Mesendoderm (in vitro differentiated cells): ENCODE data around the gene GMDS.

ENCODE experiments used
- DNase-seq: peaks from one replicate; pipeline ENCODE4 v3.0.0; 2013
- H2AK5ac ChIP-seq: 2 replicates; pipeline ENCODE4 v1.6.1; 2013; ENCODE audit warnings: low read length, inconsistent platforms
- H2BK120ac ChIP-seq: 2 replicates; pipeline ENCODE4 v1.6.1; 2013; ENCODE audit warnings: low read depth, mild to moderate bottlenecking, low read length, moderate library complexity, mixed read lengths
- H2BK15ac ChIP-seq: replicated peaks from 2 replicates; pipeline ENCODE4 v1.6.1; 2013; ENCODE audit warnings: low read depth, mild to moderate bottlenecking, moderate library complexity
- H2BK5ac ChIP-seq: 2 replicates; pipeline ENCODE4 v1.6.1; 2013; ENCODE audit warnings: low read length, inconsistent platforms
- H3K18ac ChIP-seq: 2 replicates; pipeline ENCODE4 v1.6.1; 2013; ENCODE audit warnings: mild to moderate bottlenecking, low read length, mixed read lengths
- H3K23ac ChIP-seq: one replicate; pipeline ENCODE4 v1.6.1; 2013; ENCODE audit warnings: low read length
- H3K27ac ChIP-seq: 2 replicates; pipeline ENCODE4 v1.5.1; 2013; ENCODE audit warnings: low read depth, mild to moderate bottlenecking, inconsistent platforms, low read length, moderate library complexity
- H3K27me3 ChIP-seq: 2 replicates; pipeline ENCODE4 v1.6.1; 2013; ENCODE audit warnings: low read length, control low read depth, mild to moderate bottlenecking, inconsistent platforms; ENCODE audit not compliant: insufficient read depth, poor library complexity
- H3K36me3 ChIP-seq: 2 replicates; pipeline ENCODE4 v1.6.1; 2013; ENCODE audit warnings: low read length, inconsistent platforms; ENCODE audit not compliant: control insufficient read depth, insufficient read depth
- H3K4ac ChIP-seq: one replicate; pipeline ENCODE4 v1.6.1; 2013; ENCODE audit warnings: low read depth, mild to moderate bottlenecking, low read length, moderate library complexity
- H3K4me1 ChIP-seq: 2 replicates; pipeline ENCODE4 v1.6.1; 2013; ENCODE audit warnings: low read depth, low read length, inconsistent platforms; ENCODE audit not compliant: control insufficient read depth
- H3K4me2 ChIP-seq: 2 replicates; pipeline ENCODE4 v1.6.1; 2013; ENCODE audit warnings: low read length
- H3K4me3 ChIP-seq: 2 replicates; pipeline ENCODE4 v1.5.1; 2013; ENCODE audit warnings: mild to moderate bottlenecking, low read length
- H3K56ac ChIP-seq: one replicate; pipeline ENCODE4 v1.6.1; 2013; ENCODE audit warnings: low read length
- H3K79me1 ChIP-seq: 2 replicates; pipeline ENCODE4 v1.6.1; 2013; ENCODE audit warnings: low read length, inconsistent platforms
- H3K79me2 ChIP-seq: 2 replicates; pipeline ENCODE4 v1.6.1; 2013; ENCODE audit warnings: mild to moderate bottlenecking, low read length; ENCODE audit not compliant: control insufficient read depth, insufficient read depth
- H3K9ac ChIP-seq: 2 replicates; pipeline ENCODE4 v1.6.1; 2013; ENCODE audit warnings: low read length, inconsistent platforms
- H4K5ac ChIP-seq: one replicate; pipeline ENCODE4 v1.6.1; 2013; ENCODE audit warnings: low read length
- H4K8ac ChIP-seq: one replicate; pipeline ENCODE4 v1.6.1; 2013; ENCODE audit warnings: low read depth, mild to moderate bottlenecking, control low read depth, low read length, moderate library complexity
- WGBS: extraction: QIAGEN DNeasy Blood & Tissue Kit; methylation state at CpG from one replicate; pipeline ENCODE4 v1.1.7; 2013; ENCODE audit warnings: low lambda C conversion rate, missing lambda C conversion rate; ENCODE audit not compliant: insufficient coverage; ENCODE audit errors: extremely low coverage; 5-methylcytosine and 5-hydroxymethylcytosine counted together

GMDS gene

DNA sequence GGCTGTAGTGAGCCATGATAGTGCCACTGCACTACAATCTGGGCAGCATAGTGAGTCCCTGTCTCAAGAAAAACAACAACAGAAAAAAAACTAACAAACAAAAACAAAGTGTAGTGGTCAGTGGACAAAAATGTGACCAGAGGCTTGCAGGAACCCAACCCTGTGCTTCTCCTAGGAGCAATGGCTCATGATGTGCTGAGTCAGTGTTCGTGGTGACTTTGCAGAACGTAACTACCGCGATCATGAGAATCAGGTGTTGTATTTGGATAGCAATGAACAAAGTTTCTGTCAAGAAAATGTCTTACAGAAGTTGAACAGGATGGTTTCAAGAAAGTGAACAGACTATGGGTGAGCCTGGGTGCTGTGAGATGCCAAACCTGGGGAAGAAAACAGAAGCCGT is 654.2 kb downstream of the GMDS start:
- H3K4ac ChIP-seq = no peak overlapping the region
- H3K9ac ChIP-seq = no peak overlapping the region
- H2AK5ac ChIP-seq = no peak overlapping the region
- H2BK15ac ChIP-seq = no peak overlapping the region
- H4K8ac ChIP-seq = no peak overlapping the region
- H3K27ac ChIP-seq = no peak overlapping the region
- H3K18ac ChIP-seq = no peak overlapping the region
- no peak overlapping the region for H4K5ac ChIP-seq
- DNase-seq = no peak
- H3K27me3 ChIP-seq = no peaks in the 10 kb centered on the region
- no peak overlapping the region for H3K4me2 ChIP-seq
- no peaks in the 10 kb centered on the region for H3K79me1 ChIP-seq
- no peak overlapping the region for H2BK5ac ChIP-seq
- WGBS = no CpG with 5 or more reads among the region's 5 CpGs
- H3K23ac ChIP-seq = no peak overlapping the region
- no peak overlapping the region for H3K56ac ChIP-seq
- no peak overlapping the region for H3K4me3 ChIP-seq
- H3K36me3 ChIP-seq = no peaks in the 10 kb centered on the region
- H3K79me2 ChIP-seq = no peaks in the 10 kb centered on the region
- H3K4me1 ChIP-seq = peaks cover 2% of the 10 kb centered on the region
- H2BK120ac ChIP-seq = no peak overlapping the region

GRCh38 chr6:1590580-1590979 is 654.8 kb downstream of the GMDS start:
- H2AK5ac ChIP-seq = no peak overlapping the region
- no peak overlapping the region for H2BK120ac ChIP-seq
- H2BK5ac ChIP-seq = no peak overlapping the region
- H3K56ac ChIP-seq = no peak overlapping the region
- no peak overlapping the region for H4K5ac ChIP-seq
- no peaks in the 10 kb centered on the region for H3K79me1 ChIP-seq
- H3K36me3 ChIP-seq = no peaks in the 10 kb centered on the region
- no peak overlapping the region for H3K4me2 ChIP-seq
- H3K27ac ChIP-seq = no peak overlapping the region
- H4K8ac ChIP-seq = no peak overlapping the region
- H3K18ac ChIP-seq = no peak overlapping the region
- no CpG with 5 or more reads among the region's 9 CpGs for WGBS
- no peak overlapping the region for H3K4ac ChIP-seq
- no peaks in the 10 kb centered on the region for H3K27me3 ChIP-seq
- no peak overlapping the region for H3K9ac ChIP-seq
- H3K23ac ChIP-seq = no peak overlapping the region
- no peak for DNase-seq
- no peaks in the 10 kb centered on the region for H3K4me1 ChIP-seq
- H3K4me3 ChIP-seq = no peak overlapping the region
- H3K79me2 ChIP-seq = no peaks in the 10 kb centered on the region
- H2BK15ac ChIP-seq = no peak overlapping the region

GRCh38 chr6:1589208-1589607 is 656.2 kb downstream of the GMDS start:
- no peak overlapping the region for H3K4me2 ChIP-seq
- H3K9ac ChIP-seq = no peak overlapping the region
- H2BK120ac ChIP-seq = no peak overlapping the region
- no peak overlapping the region for H2AK5ac ChIP-seq
- no peak overlapping the region for H3K27ac ChIP-seq
- no CpG with 5 or more reads among the region's 6 CpGs for WGBS
- no peak overlapping the region for H2BK5ac ChIP-seq
- no peak for DNase-seq
- H3K36me3 ChIP-seq = no peaks in the 10 kb centered on the region
- no peaks in the 10 kb centered on the region for H3K27me3 ChIP-seq
- no peak overlapping the region for H3K56ac ChIP-seq
- H3K18ac ChIP-seq = no peak overlapping the region
- no peaks in the 10 kb centered on the region for H3K79me2 ChIP-seq
- no peak overlapping the region for H3K4ac ChIP-seq
- H3K79me1 ChIP-seq = no peaks in the 10 kb centered on the region
- no peaks in the 10 kb centered on the region for H3K4me1 ChIP-seq
- H3K4me3 ChIP-seq = no peak overlapping the region
- H3K23ac ChIP-seq = no peak overlapping the region
- H4K5ac ChIP-seq = no peak overlapping the region
- no peak overlapping the region for H4K8ac ChIP-seq
- H2BK15ac ChIP-seq = no peak overlapping the region

GRCh38 chr6:1587977-1588376 is 657.4 kb downstream of the GMDS start:
- no peak overlapping the region for H3K56ac ChIP-seq
- H3K36me3 ChIP-seq = no peaks in the 10 kb centered on the region
- no peaks in the 10 kb centered on the region for H3K79me2 ChIP-seq
- no peak overlapping the region for H2BK5ac ChIP-seq
- no peak overlapping the region for H2AK5ac ChIP-seq
- no peak overlapping the region for H3K27ac ChIP-seq
- H3K4ac ChIP-seq = no peak overlapping the region
- no peaks in the 10 kb centered on the region for H3K4me1 ChIP-seq
- H3K9ac ChIP-seq = no peak overlapping the region
- no peak overlapping the region for H3K23ac ChIP-seq
- no CpG with 5 or more reads among the region's 12 CpGs for WGBS
- no peak overlapping the region for H2BK120ac ChIP-seq
- H3K27me3 ChIP-seq = no peaks in the 10 kb centered on the region
- H4K5ac ChIP-seq = no peak overlapping the region
- no peak overlapping the region for H3K4me2 ChIP-seq
- no peak overlapping the region for H4K8ac ChIP-seq
- DNase-seq = no peak
- H3K4me3 ChIP-seq = no peak overlapping the region
- H3K18ac ChIP-seq = no peak overlapping the region
- no peaks in the 10 kb centered on the region for H3K79me1 ChIP-seq
- no peak overlapping the region for H2BK15ac ChIP-seq

DNA sequence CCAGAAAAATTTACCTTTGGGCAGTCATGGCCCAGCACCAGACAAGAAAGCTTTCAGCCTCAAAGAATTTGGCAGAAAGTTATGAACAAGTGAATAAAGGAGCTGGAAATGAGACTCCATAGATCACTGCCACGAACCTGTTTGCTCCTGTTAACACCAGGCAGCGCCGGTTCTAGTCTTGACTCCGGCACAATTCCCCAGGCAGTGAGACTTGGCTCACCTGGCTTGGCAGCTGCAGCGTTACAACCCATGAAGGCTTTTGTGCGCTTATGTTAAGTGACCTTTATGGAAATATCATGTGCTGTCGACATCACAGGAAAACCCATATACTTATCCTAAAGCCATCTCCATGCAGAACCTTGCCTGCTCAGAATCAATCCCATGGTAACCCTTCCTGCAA is 657.9 kb downstream of the GMDS start:
- Histone ChIP-seq H4K5ac (no peak overlapping the region), H2AK5ac (no peak overlapping the region), H3K79me1 (no peaks in the 10 kb centered on the region), H3K9ac (no peak overlapping the region), H3K18ac (no peak overlapping the region), H3K27me3 (no peaks in the 10 kb centered on the region), H3K4me1 (no peaks in the 10 kb centered on the region), H3K4me3 (no peak overlapping the region), H4K8ac (no peak overlapping the region), H2BK5ac (no peak overlapping the region), H3K23ac (no peak overlapping the region), H2BK120ac (no peak overlapping the region), H3K36me3 (no peaks in the 10 kb centered on the region), H3K4me2 (no peak overlapping the region), H2BK15ac (no peak overlapping the region), H3K56ac (no peak overlapping the region), H3K4ac (no peak overlapping the region), H3K27ac (no peak overlapping the region), H3K79me2 (no peaks in the 10 kb centered on the region)
- no peak for DNase-seq
- no CpG with 5 or more reads among the region's 7 CpGs for WGBS

GRCh38 chr6:1586861-1587450 is 658.4 kb downstream of the GMDS start:
- H2BK15ac ChIP-seq = no peak overlapping the region
- H2BK120ac ChIP-seq = no peak overlapping the region
- H3K4me3 ChIP-seq = no peak overlapping the region
- H2BK5ac ChIP-seq = no peak overlapping the region
- no CpG with 5 or more reads among the region's 5 CpGs for WGBS
- no peak overlapping the region for H3K4me2 ChIP-seq
- H3K56ac ChIP-seq = no peak overlapping the region
- no peak overlapping the region for H3K9ac ChIP-seq
- no peak overlapping the region for H4K8ac ChIP-seq
- H3K4me1 ChIP-seq = no peaks in the 10 kb centered on the region
- no peak overlapping the region for H3K23ac ChIP-seq
- H3K79me2 ChIP-seq = no peaks in the 10 kb centered on the region
- no peak overlapping the region for H3K27ac ChIP-seq
- H3K79me1 ChIP-seq = no peaks in the 10 kb centered on the region
- H3K4ac ChIP-seq = no peak overlapping the region
- no peak overlapping the region for H4K5ac ChIP-seq
- H3K27me3 ChIP-seq = no peaks in the 10 kb centered on the region
- H2AK5ac ChIP-seq = no peak overlapping the region
- H3K18ac ChIP-seq = no peak overlapping the region
- no peak for DNase-seq
- no peaks in the 10 kb centered on the region for H3K36me3 ChIP-seq
